Activated CD8-positive, alpha-beta memory T cell treated with anti-CD3 and anti-CD28 coated beads, Interleukin-2, amount 50 U/mL, for 48 hours (primary cell): ENCODE results near the gene CLDN19.

Source experiments
- DNase-seq: peaks from one replicate; pipeline ENCODE4 v3.0.0-alpha.2; 2020

Gene CLDN19

DNA sequence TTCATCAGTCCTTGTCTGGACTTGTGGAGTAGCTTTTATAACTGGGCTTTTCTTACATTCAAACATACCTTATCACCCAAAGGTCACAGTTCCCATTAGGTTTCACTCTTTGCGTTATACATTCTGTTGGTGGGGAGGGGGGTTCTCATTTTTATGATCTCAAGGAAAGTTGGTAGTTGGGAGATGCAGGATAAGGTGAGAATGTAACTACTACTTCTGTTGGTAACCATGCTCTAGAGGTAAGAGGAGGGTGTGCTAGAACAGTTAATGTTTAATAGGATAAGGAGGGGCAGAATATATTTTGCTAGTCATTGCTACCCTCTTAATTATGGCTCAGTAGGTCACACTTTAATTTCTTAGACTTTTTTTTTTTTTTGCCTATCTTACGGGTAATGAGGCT is 47.1 kb downstream of the CLDN19 start:
- DNase-seq, result no peak

GRCh38 chr1:42692461-42692860 is 47.6 kb downstream of the CLDN19 start:
- no peak for DNase-seq

DNA sequence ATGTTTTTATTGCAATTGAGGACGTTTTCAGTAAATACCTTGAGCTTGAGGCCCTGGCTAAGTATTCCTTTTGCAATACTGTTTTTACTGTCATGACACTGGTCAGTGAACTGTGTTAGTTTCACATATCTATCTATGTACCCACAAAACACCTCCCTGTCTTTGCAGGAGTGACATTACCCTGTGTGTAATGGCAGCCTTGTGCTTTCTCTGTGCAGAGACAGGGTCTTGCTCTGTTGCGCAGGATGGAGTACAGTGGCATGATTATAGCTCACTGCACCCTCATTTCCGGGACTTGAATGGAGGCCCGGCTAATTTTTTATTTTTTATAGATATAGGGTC is 48.9 kb downstream of the CLDN19 start:
- no peak for DNase-seq

DNA sequence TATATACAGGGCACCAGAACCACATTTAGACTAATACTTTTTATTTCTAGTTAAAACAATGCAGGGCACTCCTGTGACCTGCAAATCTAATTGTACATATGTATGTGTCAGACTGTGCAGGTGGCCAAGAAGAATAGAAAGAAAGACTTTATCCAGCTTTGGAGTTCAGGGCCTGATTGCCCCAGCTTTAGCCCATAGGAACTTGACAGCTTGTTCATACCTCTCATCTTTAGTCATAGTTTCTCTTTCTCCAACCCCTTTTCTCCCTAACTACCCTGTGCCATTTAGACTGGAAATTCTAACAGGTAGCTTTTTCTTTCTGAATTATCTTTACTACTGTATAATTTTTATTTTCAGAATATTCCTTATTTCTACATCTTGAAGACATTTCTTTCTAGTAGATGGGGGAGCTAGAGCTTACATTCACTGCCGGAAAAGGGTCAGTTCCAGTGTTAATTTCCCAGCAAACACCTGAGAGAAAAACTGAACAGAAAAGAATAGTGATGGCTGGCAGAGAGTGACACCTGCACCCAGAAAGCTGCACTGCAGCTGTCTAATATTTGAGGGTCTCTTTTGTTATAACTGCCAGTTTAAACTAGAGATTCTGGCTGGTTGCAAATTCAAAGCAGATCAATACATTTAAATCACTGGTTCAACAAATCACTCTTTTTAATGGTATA is 49.4 kb downstream of the CLDN19 start:
- no peak for DNase-seq

DNA sequence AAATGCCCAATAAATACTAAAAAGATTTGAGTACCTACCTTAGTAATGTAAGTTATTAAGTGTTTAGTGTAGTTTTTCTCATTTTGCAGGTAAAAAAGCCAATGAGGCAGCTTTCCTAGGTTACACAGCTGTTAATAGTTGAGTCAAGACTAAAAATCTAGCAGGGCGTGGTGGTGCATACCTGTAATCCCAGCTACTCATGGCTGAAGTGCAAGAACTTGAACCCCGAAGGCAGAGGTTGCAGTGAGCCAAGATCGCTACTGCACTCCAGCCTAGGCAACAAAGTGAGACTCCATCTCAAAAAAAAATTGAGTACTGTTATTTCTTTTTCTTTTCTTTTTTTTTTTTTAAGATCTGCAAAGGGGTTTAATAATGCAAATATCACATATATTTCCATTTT is 50.1 kb downstream of the CLDN19 start:
- DNase-seq, result no peak

DNA sequence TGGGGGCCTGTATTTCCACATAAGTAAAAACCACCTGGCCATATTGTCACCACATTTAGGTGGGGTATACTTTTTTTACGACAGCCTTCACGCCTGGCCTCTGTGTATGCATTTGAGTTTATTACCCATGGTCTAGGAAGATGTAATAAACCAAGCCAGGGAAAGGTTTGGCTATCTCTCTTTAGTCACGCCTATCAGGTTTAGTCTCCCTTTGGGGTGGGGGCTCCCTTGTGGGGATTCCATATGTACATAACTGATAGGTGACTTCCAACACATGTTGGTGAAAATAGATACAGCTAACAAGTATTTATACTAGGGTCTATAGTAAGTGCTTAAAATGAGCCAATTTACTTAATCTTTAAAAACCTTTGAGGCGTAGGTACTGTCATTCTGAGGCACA is 53.6 kb downstream of the CLDN19 start:
- DNase-seq, result no peak

- DNase-seq, result no peak
Observed at GRCh38 chr1:42684139-42684538, 55.9 kb downstream of the CLDN19 start.
